Mesenchymal stem cell (in vitro differentiated cells and primary cell): ENCODE measurements around the gene RB1.

Experiments
- DNase-seq: peaks from one replicate; pipeline ENCODE4 v3.0.0-alpha.2; 2013
- H2AFZ ChIP-seq: one replicate; pipeline ENCODE4 v1.6.1; 2013; ENCODE audit warnings: low read depth, mild to moderate bottlenecking, control low read depth, inconsistent platforms, low read length, moderate library complexity
- H2AK5ac ChIP-seq: 2 replicates; pipeline ENCODE4 v1.6.1; 2013; ENCODE audit warnings: low read length, moderate library complexity, mild to moderate bottlenecking, inconsistent platforms; ENCODE audit not compliant: severe bottlenecking
- H2BK120ac ChIP-seq: one replicate; pipeline ENCODE4 v1.6.1; 2013; ENCODE audit warnings: low read depth, mild to moderate bottlenecking, inconsistent platforms, low read length, moderate library complexity
- H2BK12ac ChIP-seq, 2 experiments: one replicate each; pipeline ENCODE4 v1.6.1; 2013; ENCODE audit warnings: inconsistent platforms in 2 of 2, low read length in 2 of 2, mild to moderate bottlenecking in 2 of 2, moderate library complexity in 2 of 2, control low read depth in 1 of 2
- H2BK15ac ChIP-seq: one replicate; pipeline ENCODE4 v1.6.1; 2013; ENCODE audit warnings: mild to moderate bottlenecking, low read depth, inconsistent platforms; ENCODE audit not compliant: poor library complexity, severe bottlenecking
- H2BK5ac ChIP-seq: 2 replicates; pipeline ENCODE4 v1.6.1; 2013; ENCODE audit warnings: low read depth, mild to moderate bottlenecking, low read length, control low read depth, inconsistent platforms; ENCODE audit not compliant: poor library complexity, severe bottlenecking
- H3K14ac ChIP-seq, 2 experiments: one replicate each; pipeline ENCODE4 v1.6.1; 2013; ENCODE audit warnings: inconsistent platforms in 2 of 2, low read length in 2 of 2, control low read depth in 1 of 2, mild to moderate bottlenecking in 1 of 2, moderate library complexity in 1 of 2
- H3K18ac ChIP-seq, 2 experiments: one replicate each; pipeline ENCODE4 v1.6.1; 2013; ENCODE audit warnings: inconsistent platforms in 2 of 2, low read length in 2 of 2, control low read depth in 1 of 2, low read depth in 1 of 2, mild to moderate bottlenecking in 1 of 2
- H3K23ac ChIP-seq, 2 experiments: one replicate each; pipeline ENCODE4 v1.6.1; 2013; ENCODE audit warnings: inconsistent platforms in 2 of 2, low read length in 2 of 2, mild to moderate bottlenecking in 2 of 2, moderate library complexity in 2 of 2, control low read depth in 1 of 2
- H3K27ac ChIP-seq: 2 replicates; pipeline ENCODE4 v1.5.1; 2013; ENCODE audit warnings: mild to moderate bottlenecking, moderate library complexity, low read length, control low read depth, inconsistent platforms; ENCODE audit not compliant: poor library complexity, severe bottlenecking
- H3K27me3 ChIP-seq, 2 experiments: 2 replicates each; pipeline versions ENCODE4 v1.6.1 to v1.7.0; 2013; ENCODE audit warnings: low read length in 2 of 2, mild to moderate bottlenecking in 2 of 2, moderate library complexity in 2 of 2, control low read depth in 1 of 2, inconsistent platforms in 1 of 2; ENCODE audit not compliant: control insufficient read depth in 1 of 2, insufficient read depth in 1 of 2
- H3K36me3 ChIP-seq, 2 experiments: 2 replicates each; pipeline versions ENCODE4 v1.6.1 to v1.7.0; 2013; ENCODE audit warnings: low read length in 2 of 2, control low read depth in 1 of 2, inconsistent platforms in 1 of 2, low read depth in 1 of 2, mild to moderate bottlenecking in 1 of 2; ENCODE audit not compliant: insufficient read depth in 2 of 2, control insufficient read depth in 1 of 2
- H3K4ac ChIP-seq, 2 experiments: one replicate each; pipeline ENCODE4 v1.6.1; 2013; ENCODE audit warnings: inconsistent platforms in 2 of 2, low read length in 2 of 2, mild to moderate bottlenecking in 2 of 2, moderate library complexity in 2 of 2, control low read depth in 1 of 2, low read depth in 1 of 2
- H3K4me1 ChIP-seq: 2 replicates; pipeline ENCODE4 v1.6.1; 2013; ENCODE audit warnings: low read depth, low read length, control low read depth; ENCODE audit not compliant: control insufficient read depth, insufficient read depth
- H3K4me2 ChIP-seq: 2 replicates; pipeline ENCODE4 v1.6.1; 2013; ENCODE audit warnings: low read length, mild to moderate bottlenecking, inconsistent platforms; ENCODE audit not compliant: poor library complexity, severe bottlenecking
- H3K4me3 ChIP-seq, 2 experiments: 2 replicates each; pipeline versions ENCODE4 v1.5.1 to v1.7.0; 2013; ENCODE audit warnings: low read length in 2 of 2, mild to moderate bottlenecking in 2 of 2, control low read depth in 1 of 2, low read depth in 1 of 2; ENCODE audit not compliant: insufficient read depth in 1 of 2
- H3K79me1 ChIP-seq: replicated peaks from 2 replicates; pipeline ENCODE4 v1.6.1; 2013; ENCODE audit warnings: mild to moderate bottlenecking, control low read depth, low read length, inconsistent platforms; ENCODE audit not compliant: poor library complexity, severe bottlenecking
- H3K9ac ChIP-seq: 2 replicates; pipeline ENCODE4 v1.7.0; 2013; ENCODE audit warnings: mild to moderate bottlenecking, low read length, moderate library complexity
- H3K9me3 ChIP-seq: 2 replicates; pipeline ENCODE4 v1.7.0; 2013; ENCODE audit warnings: mild to moderate bottlenecking, low read length; ENCODE audit not compliant: control insufficient read depth
- H4K8ac ChIP-seq: one replicate; pipeline ENCODE4 v1.6.1; 2013; ENCODE audit warnings: inconsistent platforms, mild to moderate bottlenecking, low read length, moderate library complexity
- H4K91ac ChIP-seq: one replicate; pipeline ENCODE4 v1.6.1; 2013; ENCODE audit warnings: mild to moderate bottlenecking, low read length, inconsistent platforms
- WGBS: methylation state at CpG from one replicate; pipeline ENCODE4 v1.1.7; 2013; ENCODE audit warnings: mixed read lengths; 5-methylcytosine and 5-hydroxymethylcytosine counted together

RB1 gene

GRCh38 chr13:48316826-48317510 is 13.4 kb downstream of the RB1 start:
- no peaks in the 10 kb centered on the region for H3K4me1 ChIP-seq
- H3K36me3 ChIP-seq: peaks cover 21 to 48% of the 10 kb centered on the region in 2 experiments
- peaks cover 39% of the 10 kb centered on the region for H3K79me1 ChIP-seq
- no peak for DNase-seq
- no peak overlapping the region for H2BK12ac ChIP-seq
- no peak overlapping the region for H2BK120ac ChIP-seq
- no peak overlapping the region for H4K91ac ChIP-seq
- 98% methylated on average over 43 of the region's 43 CpGs for WGBS
- no peak overlapping the region for H4K8ac ChIP-seq
- no peak overlapping the region for H3K14ac ChIP-seq
- H3K9me3 ChIP-seq: no peaks in the 10 kb centered on the region
- no peak overlapping the region for H3K18ac ChIP-seq
- no peak overlapping the region for H2BK15ac ChIP-seq
- no peak overlapping the region for H3K4me2 ChIP-seq
- no peak overlapping the region for H3K9ac ChIP-seq
- H3K4ac ChIP-seq: no peak overlapping the region
- no peak overlapping the region for H3K4me3 ChIP-seq
- no peaks in the 10 kb centered on the region for H3K27me3 ChIP-seq
- H3K27ac ChIP-seq: no peak overlapping the region
- H2AK5ac ChIP-seq: no peak overlapping the region
- no peak overlapping the region for H2AFZ ChIP-seq
- H2BK5ac ChIP-seq: no peak overlapping the region
- no peak overlapping the region for H3K23ac ChIP-seq

- Histone ChIP-seq H3K18ac (no peak overlapping the region), H3K9ac (peak overlapping the region; percentile 43), H3K9me3 (no peaks in the 10 kb centered on the region), H3K27ac (no peak overlapping the region), H3K4me1 (no peaks in the 10 kb centered on the region), H4K91ac (no peak overlapping the region), H2AK5ac (no peak overlapping the region), H2BK5ac (no peak overlapping the region), H2BK12ac (no peak overlapping the region), H3K79me1 (peaks cover 39% of the 10 kb centered on the region), H2BK15ac (no peak overlapping the region), H3K36me3 (peaks cover 16 to 48% of the 10 kb centered on the region in 2 experiments), H3K4me2 (no peak overlapping the region), H4K8ac (no peak overlapping the region), H2AFZ (no peak overlapping the region), H3K4ac (no peak overlapping the region), H3K23ac (no peak overlapping the region), H3K4me3 (peak overlapping the region in 1 of 2 experiments; percentile 55), H3K14ac (no peak overlapping the region), H3K27me3 (no peaks in the 10 kb centered on the region), H2BK120ac (no peak overlapping the region)
- no peak for DNase-seq
- 95% methylated on average over 41 of the region's 41 CpGs for WGBS
These were observed 14.2 kb downstream of the RB1 start for GRCh38 chr13:48317511-48318376.

- Histone ChIP-seq H3K36me3 (peaks cover 14 to 48% of the 10 kb centered on the region in 2 experiments), H2BK5ac (no peak overlapping the region), H3K18ac (no peak overlapping the region), H2AFZ (no peak overlapping the region), H3K27me3 (no peaks in the 10 kb centered on the region), H4K8ac (no peak overlapping the region), H3K27ac (no peak overlapping the region), H4K91ac (no peak overlapping the region), H3K4me2 (no peak overlapping the region), H3K4ac (no peak overlapping the region), H3K4me1 (no peaks in the 10 kb centered on the region), H3K23ac (no peak overlapping the region), H2BK12ac (no peak overlapping the region), H2AK5ac (no peak overlapping the region), H3K9me3 (no peaks in the 10 kb centered on the region), H2BK15ac (no peak overlapping the region), H3K4me3 (peak overlapping the region in 1 of 2 experiments; percentile 55), H3K14ac (no peak overlapping the region), H3K79me1 (peaks cover 39% of the 10 kb centered on the region), H2BK120ac (no peak overlapping the region), H3K9ac (peak overlapping the region; percentile 43)
- WGBS: 97% methylated on average over 28 of the region's 28 CpGs
- no peak for DNase-seq
These were observed 14.8 kb downstream of the RB1 start for GRCh38 chr13:48318377-48318811.

- Histone ChIP-seq H3K9me3 (no peaks in the 10 kb centered on the region), H3K18ac (no peak overlapping the region), H2BK5ac (no peak overlapping the region), H3K4me1 (no peaks in the 10 kb centered on the region), H3K79me1 (peaks cover 39% of the 10 kb centered on the region), H3K27ac (no peak overlapping the region), H2BK120ac (no peak overlapping the region), H3K36me3 (peaks cover 14 to 48% of the 10 kb centered on the region in 2 experiments), H2BK12ac (no peak overlapping the region), H3K14ac (no peak overlapping the region), H3K9ac (peak overlapping the region; percentile 43), H2AK5ac (no peak overlapping the region), H3K4me3 (peak overlapping the region in 1 of 2 experiments; percentile 55), H3K4me2 (no peak overlapping the region), H4K91ac (peak overlapping the region; percentile 46), H3K23ac (no peak overlapping the region), H2AFZ (no peak overlapping the region), H2BK15ac (no peak overlapping the region), H3K27me3 (no peaks in the 10 kb centered on the region), H4K8ac (no peak overlapping the region), H3K4ac (no peak overlapping the region)
- WGBS: 98% methylated on average over 47 of the region's 47 CpGs
- DNase-seq: no peak
These were observed 15.4 kb downstream of the RB1 start for GRCh38 chr13:48318821-48319511.
